Ascending aorta (tissue), 2 donors: ENCODE data around the gene DACT1. TPM values are rescaled to one million over a fixed set of nuclear protein-coding genes. Genes with fewer than 3 reads are reported as not detected.

ENCODE experiments used
- DNase-seq, 2 donors: peaks; one replicate each; pipeline ENCODE4 v3.0.0-alpha.2; 2019; ENCODE audit warnings: low spot score in 2 of 2
- H3K27ac ChIP-seq, 2 donors: fragments of 200-600 bp; sonication (generic); one replicate each; pipeline ENCODE4 v1.5.1; 2016 to 2017; ENCODE audit warnings: mild to moderate bottlenecking in 1 of 2
- H3K27me3 ChIP-seq: fragments of 200-600 bp; sonication (generic); one replicate; pipeline ENCODE4 v1.5.1; 2017
- H3K36me3 ChIP-seq, 2 donors: fragments of 200-600 bp; sonication (generic); one replicate each; pipeline ENCODE4 v1.5.1; 2016
- H3K4me1 ChIP-seq, 2 donors: fragments of 200-600 bp; sonication (generic); one replicate each; pipeline ENCODE4 v1.5.1; 2016 to 2017; ENCODE audit warnings: mild to moderate bottlenecking in 1 of 2
- H3K4me3 ChIP-seq, 2 donors: fragments of 200-600 bp; sonication (generic); one replicate each; pipeline ENCODE4 v1.5.1; 2016 to 2017; ENCODE audit warnings: mild to moderate bottlenecking in 1 of 2
- H3K9me3 ChIP-seq, 2 donors: fragments of 200-600 bp; sonication (generic); one replicate each; pipeline ENCODE4 v1.5.1; 2016
- CTCF ChIP-seq, 3 experiments: fragments of 200-600 bp in 2 of 3; fragments of 450-650 bp in 1 of 3; sonication (generic) in 2 of 3; IDR thresholded peaks; one replicate each; pipeline ENCODE4 v1.5.1; 2016 to 2019; ENCODE audit warnings: antibody characterized with exemption in 3 of 3, mild to moderate bottlenecking in 1 of 3, moderate library complexity in 1 of 3
- intact Hi-C: fragments of 100-400 bp; cut with DNase I; formaldehyde crosslinking; loops from one replicate; pipeline ENCODE4 v1.15.1; 2023
- total RNA-seq: library from RNA; depleted of rRNA; stranded (reverse); fragments of >200 nt; gene quantifications from one replicate; pipeline ENCODE4 v1.1.0, GENCODE V29; 2016

DACT1 gene
- total RNA-seq, 1 donor from 2014 or later: 46.0 TPM

GRCh38 chr14:58668848-58669480 is 31.2 kb downstream of the DACT1 start:
- Histone ChIP-seq H3K27ac (no peak overlapping the region), H3K4me3 (no peak overlapping the region), H3K4me1 (no peaks in the 10 kb centered on the region), H3K36me3 (no peaks in the 10 kb centered on the region), H3K9me3 (no peaks in the 10 kb centered on the region), H3K27me3 (no peaks in the 10 kb centered on the region)
- no peak for DNase-seq
- TF ChIP-seq CTCF (IDR thresholded peaks at IDR 0.05): no peak
- intact Hi-C loops: no loop called here

GRCh38 chr14:58669556-58670200 is 31.9 kb downstream of the DACT1 start:
- intact Hi-C loops: no loop called here
- no peak for TF ChIP-seq CTCF (IDR thresholded peaks at IDR 0.05)

DNA sequence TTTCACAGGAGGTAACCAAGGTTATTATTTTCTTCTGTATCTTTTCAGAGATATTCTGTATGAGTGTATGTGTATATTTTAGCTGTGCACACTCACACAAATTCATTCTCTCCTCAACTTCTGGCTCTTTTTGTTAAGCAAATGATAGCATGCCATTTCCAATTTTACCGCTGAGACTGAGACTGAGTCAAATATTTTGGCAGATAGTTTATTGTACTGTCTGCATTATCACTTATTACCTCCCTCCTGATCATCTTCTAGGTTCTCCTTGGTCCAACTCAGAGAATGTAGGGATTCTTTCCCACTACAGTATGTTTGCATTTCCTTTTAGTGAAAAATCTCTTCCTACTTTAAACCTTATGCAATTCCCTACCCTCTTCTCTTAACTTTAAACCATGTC is 33.3 kb downstream of the DACT1 start:
- no peak for DNase-seq
- no peak for TF ChIP-seq CTCF (IDR thresholded peaks at IDR 0.05)
- H3K9me3 ChIP-seq: no peaks in the 10 kb centered on the region
- H3K4me1 ChIP-seq: no peaks in the 10 kb centered on the region
- no peak overlapping the region for H3K4me3 ChIP-seq
- H3K36me3 ChIP-seq: no peaks in the 10 kb centered on the region
- intact Hi-C loops: no loop called here
- H3K27me3 ChIP-seq: no peaks in the 10 kb centered on the region
- no peak overlapping the region for H3K27ac ChIP-seq

More at GRCh38 chr14:58669556-58670200, 31.9 kb downstream of the DACT1 start:
- Histone ChIP-seq H3K4me1 (no peaks in the 10 kb centered on the region), H3K4me3 (no peak overlapping the region), H3K27me3 (no peaks in the 10 kb centered on the region), H3K27ac (no peak overlapping the region), H3K9me3 (no peaks in the 10 kb centered on the region), H3K36me3 (no peaks in the 10 kb centered on the region)
- no peak for DNase-seq

GRCh38 chr14:58671436-58671835 is 33.7 kb downstream of the DACT1 start:
- no peak overlapping the region for H3K27ac ChIP-seq
- H3K27me3 ChIP-seq: no peaks in the 10 kb centered on the region
- intact Hi-C loops: no loop called here
- no peaks in the 10 kb centered on the region for H3K36me3 ChIP-seq
- DNase-seq: no peak
- H3K4me3 ChIP-seq: no peak overlapping the region
- no peak for TF ChIP-seq CTCF (IDR thresholded peaks at IDR 0.05)
- H3K4me1 ChIP-seq: no peaks in the 10 kb centered on the region
- H3K9me3 ChIP-seq: no peaks in the 10 kb centered on the region

- H3K9me3 ChIP-seq: no peaks in the 10 kb centered on the region
- no peak for TF ChIP-seq CTCF (IDR thresholded peaks at IDR 0.05)
- no peaks in the 10 kb centered on the region for H3K27me3 ChIP-seq
- no peak overlapping the region for H3K27ac ChIP-seq
- no peaks in the 10 kb centered on the region for H3K36me3 ChIP-seq
- no peak overlapping the region for H3K4me3 ChIP-seq
- DNase-seq: no peak
- H3K4me1 ChIP-seq: no peaks in the 10 kb centered on the region
- intact Hi-C loops: no loop called here
These were observed 36.0 kb downstream of the DACT1 start for GRCh38 chr14:58673722-58674121.
